HG03469 (cell line): ENCODE data around the gene PCDHGA1.
A peak's percentile ranks its signal among the peaks of the same experiment; 100 is the strongest.
"Not testable (repeated sequence)": the region's sequence is repeated elsewhere in the genome, so short reads cannot be mapped to it uniquely, and the experiment has no call there.

Source experiments
- ATAC-seq: cut with Tn5 transposase; IDR thresholded peaks from one replicate; pipeline ENCODE4 v1.9.1; 2021; ENCODE audit warnings: mild to moderate bottlenecking, moderate library complexity, moderate number of reproducible peaks; ENCODE audit not compliant: unreplicated experiment

The PCDHGA1 gene

GRCh38 chr5:141382469-141383294, 52.4 kb downstream of the PCDHGA1 start, which contains the start of gene PCDHGA7:
TSS of gene PCDHGA7 (plus strand) at chr5:141382742. CDS start at chr5:141382900, 158 bp downstream.
- no peak for ATAC-seq

GRCh38 chr5:141383345-141383744, 53.0 kb downstream of the PCDHGA1 start:
- no peak for ATAC-seq

- ATAC-seq, result no peak
Observed at GRCh38 chr5:141384471-141385267, 54.4 kb downstream of the PCDHGA1 start.

- ATAC-seq, result peak; percentile 60
Observed at GRCh38 chr5:141387557-141388311, 57.4 kb downstream of the PCDHGA1 start, which contains the start of gene PCDHGB4. TSS of gene PCDHGB4 (plus strand) at chr5:141387698. CDS start at chr5:141387885, 187 bp downstream.

GRCh38 chr5:141388661-141389060, 58.3 kb downstream of the PCDHGA1 start:
- no peak for ATAC-seq

GRCh38 chr5:141389153-141390042, 59.1 kb downstream of the PCDHGA1 start:
- ATAC-seq, result no peak

- no peak for ATAC-seq
Observed at GRCh38 chr5:141392429-141393198, 62.3 kb downstream of the PCDHGA1 start, which contains the start of gene PCDHGA8. TSS of gene PCDHGA8 (plus strand) at chr5:141392633. CDS start at chr5:141392814, 181 bp downstream.

GRCh38 chr5:141393267-141393666, 63.0 kb downstream of the PCDHGA1 start:
- ATAC-seq, result no peak

GRCh38 chr5:141394401-141395187, 64.3 kb downstream of the PCDHGA1 start:
- ATAC-seq, result not testable (repeated sequence)

- ATAC-seq, result not testable (repeated sequence)
Observed at GRCh38 chr5:141397756-141398551, 67.6 kb downstream of the PCDHGA1 start, which contains the start of gene PCDHGB5. TSS of gene PCDHGB5 (plus strand) at chr5:141397947. CDS start at chr5:141398128, 181 bp downstream.

GRCh38 chr5:141398608-141399007, 68.3 kb downstream of the PCDHGA1 start:
- no peak for ATAC-seq

- ATAC-seq, result no peak
Observed at GRCh38 chr5:141399555-141400258, 69.4 kb downstream of the PCDHGA1 start.

- ATAC-seq, result no peak
Observed at GRCh38 chr5:141402553-141403243, 72.4 kb downstream of the PCDHGA1 start, which contains the start of gene PCDHGA9. TSS of gene PCDHGA9 (plus strand) at chr5:141402778. CDS start at chr5:141402953, 175 bp downstream.

- ATAC-seq, result no peak
Observed at GRCh38 chr5:141403387-141403786, 73.1 kb downstream of the PCDHGA1 start.

GRCh38 chr5:141407790-141408505, 77.6 kb downstream of the PCDHGA1 start, which contains the start of gene PCDHGB6:
TSS of gene PCDHGB6 (plus strand) at chr5:141408021. CDS start at chr5:141408203, 182 bp downstream.
- not testable (repeated sequence) for ATAC-seq
